SK-MEL-5 (cell line): ENCODE data around the gene GARS1. TPM values are rescaled to one million over a fixed set of nuclear protein-coding genes. Genes with fewer than 3 reads are reported as not detected.

Experiments
- DNase-seq: peaks from one replicate; pipeline ENCODE4 v3.0.0-alpha.2; 2016; ENCODE audit warnings: low read depth, low spot score
- in situ Hi-C: cut with HindIII; loops from 2 replicates; pipeline ENCODE4 v1.10.0; 2016; ENCODE audit warnings: low sequenced_read_pairs, high pct_unique_total_duplicates, low pct_unique_long_range_greater_than_20kb
- polyA plus RNA-seq, 2 experiments: library from polyadenylated mRNA; depleted of rRNA; stranded (reverse); fragments of >200 nt; gene quantifications; 2 replicates each; pipeline ENCODE4 v1.2.3, GENCODE V29; 2015
- total RNA-seq: library from RNA; depleted of rRNA; stranded (reverse); fragments of >200 nt; shearing (Covaris generic); gene quantifications from 2 replicates; pipeline ENCODE4 v1.2.3, GENCODE V29; 2014; rRNA removed

Gene GARS1
- total RNA-seq, result 290 and 301 TPM in 2 replicates
- polyA plus RNA-seq (2015; cell fraction: cytosol; rRNA removed), result 1,062 and 1,260 TPM in 2 replicates
- 1,013 and 1,142 TPM in 2 replicates for polyA plus RNA-seq (2015; cell fraction: nucleus; rRNA removed)

GRCh38 chr7:30594540-30595435 lies at the start of gene GARS1:
GARS1 (plus strand) TSS chr7:30594878; CDS start chr7:30594922, 44 bp downstream.
- DNase-seq, result peak; percentile 92
- in situ Hi-C loops, result no loop called here

GRCh38 chr7:30545791-30546555 lies 48.7 kb upstream of the GARS1 start:
- in situ Hi-C loops, result no loop called here
- no peak for DNase-seq

GRCh38 chr7:30546596-30546995 lies 48.1 kb upstream of the GARS1 start:
- no peak for DNase-seq
- in situ Hi-C loops, result no loop called here

- DNase-seq, result peak; percentile 98
- in situ Hi-C loops, result no loop called here
Measured at GRCh38 chr7:30548845-30549244, 45.8 kb upstream of the GARS1 start.

GRCh38 chr7:30549931-30550493 lies 44.7 kb upstream of the GARS1 start:
- DNase-seq, result peak; percentile 100

GRCh38 chr7:30552330-30552729 lies 42.3 kb upstream of the GARS1 start:
- in situ Hi-C loops, result no loop called here
- DNase-seq, result no peak

More at GRCh38 chr7:30549931-30550493, 44.7 kb upstream of the GARS1 start:
- in situ Hi-C loops, result no loop called here

GRCh38 chr7:30553141-30553540 lies 41.5 kb upstream of the GARS1 start:
- in situ Hi-C loops, result no loop called here
- no peak for DNase-seq

GRCh38 chr7:30553546-30553945 lies 41.1 kb upstream of the GARS1 start:
- in situ Hi-C loops, result no loop called here
- no peak for DNase-seq

GRCh38 chr7:30555525-30555924 lies 39.2 kb upstream of the GARS1 start:
- in situ Hi-C loops, result no loop called here
- DNase-seq, result no peak

GRCh38 chr7:30556840-30557239 lies 37.8 kb upstream of the GARS1 start:
- in situ Hi-C loops, result no loop called here
- DNase-seq, result peak; percentile 34

- no peak for DNase-seq
- in situ Hi-C loops, result no loop called here
Measured at GRCh38 chr7:30557245-30557644, 37.4 kb upstream of the GARS1 start.

- DNase-seq, result peak; percentile 59
- in situ Hi-C loops, result no loop called here
Measured at GRCh38 chr7:30559611-30560010, 35.1 kb upstream of the GARS1 start.

- in situ Hi-C loops, result no loop called here
- peak; percentile 20 for DNase-seq
Measured at GRCh38 chr7:30561389-30561788, 33.3 kb upstream of the GARS1 start.

- peak; percentile 91 for DNase-seq
- in situ Hi-C loops, result no loop called here
Measured at GRCh38 chr7:30562498-30562897, 32.2 kb upstream of the GARS1 start.

- DNase-seq, result no peak
- in situ Hi-C loops, result no loop called here
Measured at GRCh38 chr7:30562909-30563308, 31.8 kb upstream of the GARS1 start.

- peak; percentile 53 for DNase-seq
- in situ Hi-C loops, result no loop called here
Measured at GRCh38 chr7:30563326-30563942, 31.2 kb upstream of the GARS1 start.

- in situ Hi-C loops, result no loop called here
- DNase-seq, result peak; percentile 97
Measured at GRCh38 chr7:30564243-30564892, 30.3 kb upstream of the GARS1 start.
